ENCODE results near the gene OR2H1.
"Not testable (repeated sequence)": the region's sequence is repeated elsewhere in the genome, so short reads cannot be mapped to it uniquely, and the experiment has no call there.

The OR2H1 gene

DNA sequence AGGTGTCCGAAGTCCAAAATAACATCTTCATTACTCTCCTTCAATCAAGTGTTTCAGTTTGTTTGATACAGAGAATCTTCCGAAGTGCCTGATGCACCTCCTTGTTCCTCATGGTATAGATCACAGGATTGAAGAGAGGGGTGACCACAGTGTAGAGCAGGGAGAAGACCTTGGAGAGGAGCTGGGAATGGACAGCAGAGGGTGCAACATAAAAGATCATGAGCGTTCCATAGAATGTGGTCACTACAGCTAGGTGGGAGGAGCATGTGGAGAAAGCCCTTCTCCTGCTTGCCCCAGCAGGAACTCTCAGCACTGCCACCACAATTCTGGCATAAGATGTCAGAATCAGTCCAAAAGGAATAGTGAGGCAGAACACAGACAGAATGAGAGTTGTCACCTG is 30.3 kb upstream of the OR2H1 start:
- no peaks in the 10 kb centered on the region for H3K9me3 Mint-ChIP-seq
- H3K4me1 Mint-ChIP-seq, result no peaks in the 10 kb centered on the region
- TF ChIP-seq, protein P1, sequence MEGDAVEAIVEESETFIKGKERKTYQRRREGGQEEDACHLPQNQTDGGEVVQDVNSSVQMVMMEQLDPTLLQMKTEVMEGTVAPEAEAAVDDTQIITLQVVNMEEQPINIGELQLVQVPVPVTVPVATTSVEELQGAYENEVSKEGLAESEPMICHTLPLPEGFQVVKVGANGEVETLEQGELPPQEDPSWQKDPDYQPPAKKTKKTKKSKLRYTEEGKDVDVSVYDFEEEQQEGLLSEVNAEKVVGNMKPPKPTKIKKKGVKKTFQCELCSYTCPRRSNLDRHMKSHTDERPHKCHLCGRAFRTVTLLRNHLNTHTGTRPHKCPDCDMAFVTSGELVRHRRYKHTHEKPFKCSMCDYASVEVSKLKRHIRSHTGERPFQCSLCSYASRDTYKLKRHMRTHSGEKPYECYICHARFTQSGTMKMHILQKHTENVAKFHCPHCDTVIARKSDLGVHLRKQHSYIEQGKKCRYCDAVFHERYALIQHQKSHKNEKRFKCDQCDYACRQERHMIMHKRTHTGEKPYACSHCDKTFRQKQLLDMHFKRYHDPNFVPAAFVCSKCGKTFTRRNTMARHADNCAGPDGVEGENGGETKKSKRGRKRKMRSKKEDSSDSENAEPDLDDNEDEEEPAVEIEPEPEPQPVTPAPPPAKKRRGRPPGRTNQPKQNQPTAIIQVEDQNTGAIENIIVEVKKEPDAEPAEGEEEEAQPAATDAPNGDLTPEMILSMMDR (IDR thresholded peaks at IDR 0.05), result no peak
- H3K27ac Mint-ChIP-seq, result no peak overlapping the region
- DNase-seq, result no peak
- H3K27me3 Mint-ChIP-seq (ENCODE audit: low read depth, poor library complexity), result peaks cover 6% of the 10 kb centered on the region
- no peak overlapping the region for H3K4me3 Mint-ChIP-seq
- no peaks in the 10 kb centered on the region for H3K36me3 Mint-ChIP-seq (ENCODE audit: low read depth)

DNA sequence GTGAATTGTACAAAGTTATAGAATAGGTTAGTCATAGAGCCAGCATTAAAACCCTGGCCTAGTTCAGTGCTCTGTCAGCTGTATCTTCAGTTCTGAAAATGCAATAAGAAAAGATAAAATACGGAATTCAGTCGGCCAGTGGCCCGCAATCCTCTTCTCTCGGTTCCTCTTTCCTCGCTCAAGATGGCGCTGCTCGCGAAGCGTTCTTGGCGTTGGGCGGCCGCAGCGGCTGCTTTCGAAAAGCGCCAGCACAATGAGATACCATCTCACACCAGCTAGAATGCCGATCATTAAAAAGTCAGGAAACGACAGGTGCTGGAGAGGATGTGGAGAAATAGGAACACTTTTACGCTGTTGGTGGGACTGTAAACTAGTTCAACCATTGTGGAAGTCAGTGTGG is 20.2 kb upstream of the OR2H1 start:
- not testable (repeated sequence) for H3K4me3 Mint-ChIP-seq; DNase-seq; H3K27ac Mint-ChIP-seq; H3K36me3 Mint-ChIP-seq (ENCODE audit: low read depth); H3K4me1 Mint-ChIP-seq; H3K9me3 Mint-ChIP-seq
- H3K27me3 Mint-ChIP-seq (ENCODE audit: low read depth, poor library complexity), result peaks cover 19% of the 10 kb centered on the region

- Mint-ChIP-seq H3K4me1 (no peaks in the 10 kb centered on the region), H3K27me3 (ENCODE audit: low read depth, poor library complexity) (peaks cover 19% of the 10 kb centered on the region), H3K9me3 (peaks cover 4% of the 10 kb centered on the region), H3K4me3 (no peak within 1 kb of the TSS), H3K27ac (no peak within 1 kb of the TSS), H3K36me3 (ENCODE audit: low read depth) (no peaks in the 10 kb centered on the region)
- TF ChIP-seq, protein P1 (IDR thresholded peaks at IDR 0.05), result no peak
- no peak for DNase-seq
Observed at GRCh38 chr6:29439006-29439405, 17.9 kb upstream of the OR2H1 start, which contains the start of gene OR10C1. Gene OR10C1, plus strand, starts transcription at chr6:29439306. Its CDS starts 710 bp downstream, at chr6:29440016.

DNA sequence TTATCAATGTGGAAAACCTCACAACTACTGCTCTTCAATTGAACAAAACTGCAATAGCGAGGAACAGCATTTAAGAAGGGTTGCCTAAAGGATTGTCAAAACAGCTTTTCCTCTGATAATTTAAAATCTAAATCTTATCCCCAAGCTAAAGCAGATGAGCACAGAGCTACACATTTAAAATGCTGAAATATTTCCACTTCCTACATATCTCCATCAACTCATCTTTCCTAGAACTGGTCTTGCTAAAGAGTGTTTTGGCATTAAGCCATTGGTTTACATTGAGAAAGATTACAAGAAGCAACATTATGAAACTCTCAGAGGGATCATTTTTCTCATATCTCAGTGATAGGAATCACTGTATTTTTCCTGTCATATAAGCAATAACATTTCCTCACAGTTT is 14.2 kb upstream of the OR2H1 start:
- H3K9me3 Mint-ChIP-seq, result peaks cover 17% of the 10 kb centered on the region
- no peak overlapping the region for H3K4me3 Mint-ChIP-seq
- peaks cover 24% of the 10 kb centered on the region for H3K27me3 Mint-ChIP-seq (ENCODE audit: low read depth, poor library complexity)
- no peak overlapping the region for H3K27ac Mint-ChIP-seq
- H3K4me1 Mint-ChIP-seq, result no peaks in the 10 kb centered on the region
- TF ChIP-seq, protein P1 (IDR thresholded peaks at IDR 0.05), result no peak
- DNase-seq, result no peak
- H3K36me3 Mint-ChIP-seq (ENCODE audit: low read depth), result no peaks in the 10 kb centered on the region

DNA sequence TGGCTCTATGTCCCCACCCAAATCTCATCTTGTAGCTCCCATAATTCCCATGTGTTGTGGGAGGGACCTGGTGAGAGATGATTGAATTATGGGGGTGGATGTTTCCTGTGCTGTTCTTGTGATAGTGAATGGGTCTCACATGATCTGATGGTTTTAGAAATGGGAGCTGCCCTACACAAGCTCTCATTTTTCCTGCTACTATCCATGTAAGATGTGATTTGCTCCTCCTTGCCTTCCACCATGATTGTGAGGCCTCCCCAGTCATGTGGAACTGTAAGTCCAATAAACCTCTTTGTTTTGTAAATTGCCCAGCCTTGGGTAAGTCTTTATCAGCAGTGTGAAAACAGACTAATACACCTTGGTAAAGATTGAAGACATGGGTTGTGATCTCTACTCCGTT is 12.9 kb upstream of the OR2H1 start:
- not testable (repeated sequence) for H3K36me3 Mint-ChIP-seq (ENCODE audit: low read depth); H3K27ac Mint-ChIP-seq; H3K4me1 Mint-ChIP-seq; H3K4me3 Mint-ChIP-seq; DNase-seq
- peaks cover 21% of the 10 kb centered on the region for H3K27me3 Mint-ChIP-seq (ENCODE audit: low read depth, poor library complexity)
- H3K9me3 Mint-ChIP-seq, result peaks cover 17% of the 10 kb centered on the region

DNA sequence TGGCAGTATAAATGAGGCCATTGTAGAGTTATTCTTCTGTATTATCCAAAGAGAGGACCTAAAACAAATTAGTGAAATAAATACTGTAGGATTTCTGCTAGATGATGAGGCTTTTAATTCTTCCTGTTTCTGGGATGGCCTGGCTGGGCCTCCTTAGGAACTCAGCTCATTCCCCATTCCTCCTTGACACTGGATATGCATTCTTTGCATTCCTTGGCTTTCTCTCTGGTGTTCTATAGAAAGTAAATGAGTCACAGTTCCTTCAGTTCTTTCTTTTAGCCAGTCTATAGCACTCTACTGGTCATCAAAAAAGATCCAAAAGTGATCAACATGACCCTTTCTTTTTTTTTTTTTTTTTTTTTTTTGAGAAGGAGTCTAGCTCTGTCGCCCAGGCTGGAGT is 9.3 kb upstream of the OR2H1 start:
- Mint-ChIP-seq H3K4me3 (no peak overlapping the region), H3K4me1 (no peaks in the 10 kb centered on the region), H3K36me3 (ENCODE audit: low read depth) (no peaks in the 10 kb centered on the region), H3K27me3 (ENCODE audit: low read depth, poor library complexity) (peaks cover 9% of the 10 kb centered on the region), H3K27ac (no peak overlapping the region), H3K9me3 (peaks cover 17% of the 10 kb centered on the region)
- TF ChIP-seq, protein P1 (IDR thresholded peaks at IDR 0.05), result no peak
- no peak for DNase-seq

- TF ChIP-seq, protein P1 (IDR thresholded peaks at IDR 0.05), result no peak
Observed at GRCh38 chr6:29451471-29452193, 5.3 kb upstream of the OR2H1 start.

More at GRCh38 chr6:29451471-29452193, 5.3 kb upstream of the OR2H1 start:
- Mint-ChIP-seq H3K9me3 (no peaks in the 10 kb centered on the region), H3K36me3 (ENCODE audit: low read depth) (no peaks in the 10 kb centered on the region), H3K4me1 (no peaks in the 10 kb centered on the region), H3K27me3 (ENCODE audit: low read depth, poor library complexity) (peaks cover 3% of the 10 kb centered on the region), H3K27ac (no peak overlapping the region), H3K4me3 (no peak overlapping the region)
- DNase-seq, result no peak

Measured in nephron progenitor cell (in vitro differentiated cells).